Mesangial cell (primary cell): Measurements from ENCODE around the gene BRD9. TPM values are rescaled to one million over a fixed set of nuclear protein-coding genes. Genes with fewer than 3 reads are reported as not detected.

ENCODE experiments used
- total RNA-seq: library from RNA; depleted of rRNA; stranded (reverse); fragments of >200 nt; gene quantifications from 2 replicates; pipeline ENCODE4 v1.2.3, GENCODE V29; 2015

Gene BRD9
- 32.7 and 39.9 TPM in 2 replicates for total RNA-seq

DNA sequence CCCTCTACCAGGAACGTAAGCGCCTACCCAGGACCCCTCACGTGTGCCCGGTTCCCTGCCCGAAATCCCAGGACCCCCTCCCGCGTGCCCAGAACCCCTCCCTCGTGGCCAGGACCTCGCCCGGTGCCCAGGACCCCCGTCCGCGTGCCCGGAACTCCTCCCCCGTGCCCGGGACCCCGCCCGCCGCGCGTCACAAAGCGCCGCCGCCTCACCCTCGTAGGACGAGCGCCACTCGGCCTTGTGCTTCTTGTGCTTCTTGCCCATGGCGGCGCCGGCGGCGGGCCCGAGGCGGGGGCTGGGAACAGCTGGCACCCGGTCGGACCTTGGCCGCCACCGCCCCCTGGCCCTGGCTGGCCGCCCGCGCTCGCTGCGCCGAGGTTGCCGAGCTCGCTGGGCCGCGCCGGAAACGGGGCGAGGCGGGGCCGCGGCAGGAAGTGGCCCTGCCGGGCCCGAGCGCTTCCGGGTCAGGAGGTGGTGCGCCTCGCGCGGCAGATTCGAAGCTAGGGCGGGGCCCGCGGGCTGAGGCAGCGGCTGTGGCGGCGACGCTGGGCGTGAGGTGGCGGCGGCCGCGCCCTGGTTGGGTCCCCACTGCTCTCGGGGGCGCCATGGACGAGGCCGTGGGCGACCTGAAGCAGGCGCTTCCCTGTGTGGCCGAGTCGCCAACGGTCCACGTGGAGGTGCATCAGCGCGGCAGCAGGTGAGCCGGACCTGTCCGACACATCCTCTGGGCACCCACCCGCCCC lies at the start of gene BRD9, which contains the start of gene TRIP13:
TSS of gene BRD9 (minus strand) at position 408 of the 743 bp plus-strand sequence. CDS start at position 264, 144 bp downstream.
TSS of gene TRIP13 (plus strand) at position 491 of the 743 bp plus-strand sequence. CDS start at position 606, 115 bp downstream.

DNA sequence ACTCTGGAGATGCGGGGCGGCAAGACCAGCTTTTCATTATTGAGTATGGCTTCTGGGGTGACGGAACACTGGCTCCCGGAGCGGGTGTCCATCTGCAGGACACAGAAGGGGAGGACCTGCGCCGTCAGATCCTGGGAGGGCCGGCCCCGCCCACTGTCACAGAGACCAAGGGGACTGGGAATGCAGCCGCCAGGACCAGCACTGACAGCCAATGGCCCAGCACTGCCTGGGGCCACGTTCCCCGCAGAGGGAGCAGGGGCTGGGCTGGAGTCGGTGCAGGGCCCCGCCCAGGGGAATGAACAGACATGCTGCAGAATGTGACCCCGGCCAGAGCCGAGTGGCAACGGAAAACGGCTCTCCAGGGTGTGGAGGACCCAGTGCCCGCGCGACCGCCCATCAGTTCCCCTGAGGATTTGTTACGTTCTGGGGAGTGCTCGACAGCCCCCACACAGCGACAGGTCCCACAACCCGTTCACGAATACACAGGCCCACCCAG lies 42.0 kb downstream of the BRD9 start, which contains the start of gene ZDHHC11:
TSS of gene ZDHHC11 (minus strand) at position 476 of the 496 bp plus-strand sequence. CDS start at position 92, 384 bp downstream.

Other genes with a start within 250 kb of the BRD9 start
- gene TPPP, start 199.4 kb downstream of the BRD9 start, total RNA-seq, result 0.65 and 1.1 TPM in 2 replicates
- gene ZDHHC11B, start 108.1 kb downstream of the BRD9 start, total RNA-seq, result not detected in 2 replicates
- 0.16 and 0.25 TPM in 2 replicates for gene ZDHHC11, start 41.8 kb downstream of the BRD9 start, total RNA-seq
- gene TRIP13, start 83 bp upstream of the BRD9 start, total RNA-seq, result 3.7 and 80.8 TPM in 2 replicates
- 0.13 TPM in 1 of 2 replicates, not detected in the other for gene NKD2, start 116.0 kb upstream of the BRD9 start, total RNA-seq
- gene SLC12A7, start 219.3 kb upstream of the BRD9 start, total RNA-seq, result 14.7 and 39.0 TPM in 2 replicates